CD4-positive, alpha-beta T cell treated with Interleukin-17A for 1 hour (primary cell): ENCODE measurements around the gene MYO16.

Experiments used
- DNase-seq: peaks from one replicate; pipeline ENCODE4 v3.0.0-alpha.2; 2020

Gene MYO16

GRCh38 chr13:108812661-108813060 lies 183.2 kb downstream of the MYO16 start:
- DNase-seq: no peak

DNA sequence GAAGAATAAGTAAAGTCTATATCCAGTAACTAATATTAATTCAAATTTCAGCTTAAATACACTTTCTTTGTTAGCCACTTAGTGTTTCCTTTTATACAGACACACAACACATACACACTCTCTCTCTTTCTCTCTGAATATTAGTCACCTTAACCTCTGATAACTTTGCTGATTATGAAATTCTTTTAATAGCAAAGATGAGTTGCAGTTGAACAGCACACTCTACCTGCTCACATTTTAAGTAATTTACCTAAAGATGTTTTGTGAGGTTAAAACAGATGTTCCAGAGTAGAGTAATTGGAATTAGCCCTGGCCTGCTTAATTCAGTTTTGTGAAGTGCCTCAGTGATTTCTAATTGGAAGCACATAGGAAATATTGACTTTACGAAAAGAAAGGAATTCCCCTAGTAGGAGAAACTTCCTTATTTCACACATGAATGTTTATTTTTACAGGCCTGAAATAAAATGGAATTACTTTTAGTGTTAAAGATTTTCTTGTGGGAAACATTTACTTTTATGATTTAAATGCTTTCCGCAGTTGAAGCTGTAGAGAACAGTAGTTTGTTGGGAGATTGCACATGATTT lies 184.3 kb downstream of the MYO16 start:
- DNase-seq: no peak

DNA sequence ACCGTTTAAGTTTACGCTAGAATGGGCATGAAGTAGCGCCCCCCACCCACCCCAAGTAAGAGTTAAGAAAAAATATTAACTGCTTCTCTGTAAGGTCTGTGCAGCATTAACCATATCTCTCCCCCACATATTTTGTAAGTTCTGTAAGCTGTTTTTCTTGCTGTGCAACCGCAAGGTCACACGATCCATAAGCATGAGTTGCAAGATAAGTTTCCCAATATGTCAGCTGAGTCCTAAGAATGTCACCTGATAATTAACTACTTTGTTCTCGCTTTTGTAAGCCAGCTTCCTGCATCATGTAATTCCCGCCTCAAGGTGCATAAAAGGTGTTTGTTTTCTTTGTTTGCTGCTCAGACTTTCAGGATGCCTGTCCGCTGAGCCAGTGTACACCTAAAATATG lies 187.0 kb downstream of the MYO16 start:
- no peak for DNase-seq

DNA sequence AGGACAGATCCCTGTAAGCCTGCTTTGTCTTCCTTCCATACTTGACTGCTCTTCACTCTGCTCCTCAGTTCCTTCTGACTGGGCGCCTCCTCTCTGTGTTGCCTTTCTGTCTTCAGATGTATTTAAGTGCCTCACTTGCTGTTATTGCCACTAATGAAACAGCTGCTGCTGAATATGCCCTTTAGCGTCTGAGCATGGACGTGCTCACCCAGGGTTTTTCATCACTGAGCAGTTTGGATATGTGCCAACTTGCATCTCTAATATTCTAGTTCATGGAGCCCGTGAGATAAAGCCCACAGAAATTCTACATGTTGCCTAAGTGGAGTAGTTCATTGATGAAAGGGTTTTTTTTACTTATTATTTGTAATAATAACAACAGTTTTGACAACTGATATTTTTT lies 198.2 kb downstream of the MYO16 start:
- DNase-seq: no peak

- no peak for DNase-seq
Observed at GRCh38 chr13:108828086-108828815, 198.8 kb downstream of the MYO16 start.

GRCh38 chr13:108830916-108831315 lies 201.5 kb downstream of the MYO16 start:
- no peak for DNase-seq

DNA sequence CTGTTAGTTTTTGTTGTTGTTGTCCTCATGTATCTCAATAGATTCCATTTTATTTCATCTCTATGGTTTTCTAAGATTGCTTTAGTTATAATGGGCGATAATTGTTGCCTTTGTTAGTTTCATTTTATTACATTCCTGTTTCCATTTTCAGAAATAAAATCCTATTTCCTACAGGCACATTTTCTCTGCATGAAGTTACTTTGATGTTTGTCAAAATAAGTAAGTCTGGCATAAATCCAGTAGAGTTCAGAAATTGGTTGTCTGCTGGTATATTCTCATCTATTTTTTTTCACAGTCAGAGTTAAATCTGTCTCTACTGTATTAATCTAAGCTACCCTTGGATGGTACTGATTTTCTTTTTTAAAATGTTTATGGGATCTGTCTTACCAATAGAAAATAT lies 204.1 kb downstream of the MYO16 start:
- DNase-seq: no peak

DNA sequence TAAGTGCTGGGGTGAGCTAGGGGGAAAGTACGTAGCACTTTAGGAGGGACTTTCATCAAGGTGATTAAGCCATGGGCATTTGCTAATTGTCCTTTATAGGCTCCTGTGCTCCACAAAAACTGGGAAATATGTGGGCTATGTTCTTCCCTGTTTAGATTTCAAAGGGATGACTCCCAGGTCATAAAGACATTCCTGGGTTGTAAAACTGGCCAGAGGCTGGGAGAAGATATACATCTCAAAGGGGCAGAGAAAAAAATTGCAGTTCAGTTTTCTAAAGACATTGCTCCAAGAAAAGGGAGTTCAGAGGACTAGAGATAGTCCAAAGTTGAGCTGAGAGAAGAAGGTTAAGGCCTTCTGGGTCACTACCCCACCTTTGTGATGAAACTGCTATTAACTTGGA lies 204.8 kb downstream of the MYO16 start:
- no peak for DNase-seq

DNA sequence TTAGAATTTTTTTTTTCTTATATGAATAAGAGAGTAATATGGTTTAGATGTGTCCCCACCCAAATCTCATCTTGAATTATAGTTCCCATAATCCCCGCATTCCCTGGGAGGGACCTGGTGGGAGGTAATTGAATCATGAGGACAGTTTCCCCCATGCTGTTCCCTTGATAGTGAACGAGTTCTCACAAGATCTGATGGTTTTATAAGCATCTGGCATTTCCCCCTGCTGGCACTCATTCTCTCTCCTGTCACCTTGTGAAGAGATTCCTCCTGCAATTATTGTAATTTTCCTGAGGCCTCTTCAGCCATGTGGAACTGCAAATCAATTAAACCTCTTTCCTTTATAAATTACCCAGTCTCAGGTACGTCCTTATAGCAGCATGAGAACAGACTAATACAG lies 205.7 kb downstream of the MYO16 start:
- no peak for DNase-seq

DNA sequence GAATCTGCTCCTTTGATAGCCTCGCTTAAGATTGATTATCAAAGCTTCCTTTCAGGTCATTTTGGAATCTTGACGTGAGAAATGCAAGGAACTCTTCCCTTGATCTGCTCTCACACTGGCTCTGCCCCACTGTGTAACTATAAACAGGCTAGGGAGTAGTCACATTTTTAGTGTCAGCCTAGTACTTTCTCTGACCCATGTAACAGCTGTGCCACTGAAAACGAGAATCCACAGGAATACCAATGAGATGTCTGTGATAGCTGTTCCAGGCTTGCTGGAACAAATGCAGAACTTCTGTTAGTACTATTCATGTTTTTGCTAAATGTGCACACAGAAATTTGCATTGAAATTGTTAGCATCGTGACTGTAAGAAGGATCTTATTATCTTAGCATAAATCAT lies 221.3 kb downstream of the MYO16 start:
- DNase-seq: no peak

- no peak for DNase-seq
Observed at GRCh38 chr13:108851660-108852059, 222.2 kb downstream of the MYO16 start.

- DNase-seq: no peak
Observed at GRCh38 chr13:108853031-108853430, 223.6 kb downstream of the MYO16 start.

GRCh38 chr13:108855737-108856387 lies 226.5 kb downstream of the MYO16 start:
- DNase-seq: no peak

GRCh38 chr13:108858676-108859075 lies 229.3 kb downstream of the MYO16 start:
- DNase-seq: no peak

DNA sequence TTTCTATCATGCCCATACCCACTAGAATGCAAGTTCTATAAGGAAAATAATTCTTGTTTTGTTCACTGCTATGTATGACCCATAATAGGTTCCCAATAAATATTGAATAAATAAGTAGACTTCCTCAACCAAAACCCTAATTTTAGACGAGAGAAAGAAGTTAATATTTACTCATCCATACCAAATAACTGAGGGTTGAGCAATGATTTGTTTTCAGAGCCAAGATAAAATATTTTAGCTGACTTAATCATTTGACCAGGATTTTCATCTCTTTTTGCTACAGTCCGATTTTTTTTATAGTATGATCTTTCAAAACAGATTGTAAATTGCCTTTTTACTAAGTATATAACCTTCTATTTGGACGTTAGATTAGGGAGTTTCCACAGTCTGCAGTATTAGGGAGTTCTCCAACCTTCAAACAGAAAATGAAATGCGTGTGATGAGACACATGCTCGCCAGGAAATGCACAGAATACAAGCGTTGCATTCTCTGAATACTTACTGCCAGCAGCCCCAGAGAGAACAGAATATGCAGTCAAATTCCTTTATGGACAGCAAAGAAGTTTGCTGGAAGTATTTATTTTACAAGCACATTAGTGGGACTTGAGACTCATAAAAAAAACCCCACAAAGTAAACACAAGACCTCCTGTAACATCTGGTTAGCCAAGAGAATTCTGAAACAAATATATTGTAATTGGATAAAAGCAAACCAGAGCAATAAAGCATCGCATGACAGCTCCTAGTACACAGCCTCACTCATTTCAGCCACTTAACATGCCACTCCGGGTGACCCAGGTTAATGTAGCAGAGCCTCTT lies 230.0 kb downstream of the MYO16 start:
- DNase-seq: no peak

DNA sequence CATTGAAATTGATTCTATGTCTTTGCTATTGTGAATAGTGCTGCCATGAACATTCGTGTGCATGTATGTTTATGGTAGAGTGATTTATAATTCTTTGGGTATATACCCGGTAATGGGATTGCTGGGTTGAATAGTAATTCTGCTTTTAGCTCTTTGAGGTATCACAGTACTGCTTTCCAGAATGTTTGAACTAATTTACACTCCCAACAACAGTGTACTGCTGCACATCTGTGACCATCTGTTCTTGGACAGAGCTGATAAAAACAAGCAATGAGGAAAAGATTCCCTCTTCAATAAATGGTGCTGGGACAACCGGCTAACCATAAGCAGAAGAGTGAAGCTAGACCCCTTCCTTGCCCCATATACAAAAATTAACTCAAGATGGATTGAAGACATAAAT lies 231.0 kb downstream of the MYO16 start:
- DNase-seq: no peak

DNA sequence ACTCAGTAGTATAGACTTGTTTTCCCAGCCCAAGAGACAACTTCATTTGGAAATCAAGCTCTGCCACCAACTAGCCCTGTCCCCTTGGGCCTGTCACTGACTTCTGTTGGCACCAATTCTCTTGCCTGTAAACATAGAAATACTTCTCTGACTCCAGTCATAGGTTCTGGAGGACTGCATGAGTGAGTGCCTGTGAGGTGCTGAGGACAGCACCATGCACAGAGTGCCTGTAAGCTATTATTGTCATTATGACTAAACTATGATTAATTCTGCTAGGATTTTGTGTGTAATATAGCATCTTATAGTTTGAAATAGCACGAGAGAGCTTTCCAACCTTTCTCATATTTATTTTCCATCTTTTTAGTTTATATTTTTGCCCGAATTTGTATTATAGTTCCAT lies 247.9 kb downstream of the MYO16 start:
- DNase-seq: no peak

GRCh38 chr13:108878732-108879131 lies 249.3 kb downstream of the MYO16 start:
- no peak for DNase-seq

- DNase-seq: no peak
Observed at GRCh38 chr13:108889324-108889984, 260.0 kb downstream of the MYO16 start.

- DNase-seq: peak; percentile 45
Observed at GRCh38 chr13:108895220-108895704, 265.9 kb downstream of the MYO16 start.

DNA sequence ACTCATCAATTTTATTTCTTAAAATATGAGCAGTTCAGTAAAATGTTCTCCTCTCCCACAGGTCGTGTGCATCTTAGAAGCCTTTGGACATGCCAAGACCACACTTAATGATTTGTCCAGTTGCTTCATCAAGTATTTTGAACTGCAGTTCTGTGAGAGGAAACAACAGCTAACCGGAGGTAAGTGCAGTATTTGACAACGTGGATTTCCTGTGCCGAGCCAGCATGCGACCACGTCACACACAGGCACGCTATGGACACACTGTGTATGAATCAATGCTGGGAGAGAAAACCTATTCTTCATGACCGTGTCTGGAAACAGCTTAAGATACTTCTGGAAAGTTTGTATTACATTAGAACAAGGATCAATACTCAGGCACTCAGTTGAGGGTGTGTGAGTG lies 268.5 kb downstream of the MYO16 start:
- no peak for DNase-seq

- no peak for DNase-seq
Observed at GRCh38 chr13:108902405-108903155, 273.2 kb downstream of the MYO16 start.
